ENCODE results near the gene PRG2. TPM values are rescaled to one million over a fixed set of nuclear protein-coding genes. Genes with fewer than 3 reads are reported as not detected.

The PRG2 gene
- total and polyA plus RNA-seq, 2 of the 13 experiments (the other 11 are each of a cell fraction or from before 2014, with no cell fraction given) = not detected

DNA sequence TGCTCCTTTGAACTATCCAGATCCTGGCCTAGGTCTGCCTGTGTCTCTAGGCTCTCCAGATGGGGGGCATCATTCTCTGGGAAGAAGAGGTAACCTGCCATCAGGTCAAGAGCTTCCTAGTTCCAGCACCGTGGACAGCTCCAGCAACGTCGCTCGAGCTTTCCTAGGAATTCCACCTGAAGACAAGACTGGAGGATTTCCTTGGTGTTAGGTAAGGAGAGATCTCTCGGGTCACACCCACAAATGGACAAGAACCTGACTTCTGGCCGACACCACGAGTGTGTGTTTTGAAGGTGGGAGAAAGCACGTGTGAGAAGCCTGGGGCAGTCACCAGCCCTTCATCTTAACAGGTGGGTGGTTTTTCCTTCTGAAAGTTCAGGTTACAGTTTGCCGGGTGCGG is 10.7 kb downstream of the PRG2 start (continued):
- peak; percentile 22; the same call in 1 of the 2 replicates for TF ChIP-seq RARA (CRISPR knock-in tag; IDR thresholded peaks at IDR 0.05)
- TF ChIP-seq TOE1 (CRISPR knock-in tag; IDR thresholded peaks at IDR 0.05) = no peak
- no peak for TF ChIP-seq HIVEP1 (CRISPR knock-in tag; IDR thresholded peaks at IDR 0.05)
- TF ChIP-seq, protein P1, sequence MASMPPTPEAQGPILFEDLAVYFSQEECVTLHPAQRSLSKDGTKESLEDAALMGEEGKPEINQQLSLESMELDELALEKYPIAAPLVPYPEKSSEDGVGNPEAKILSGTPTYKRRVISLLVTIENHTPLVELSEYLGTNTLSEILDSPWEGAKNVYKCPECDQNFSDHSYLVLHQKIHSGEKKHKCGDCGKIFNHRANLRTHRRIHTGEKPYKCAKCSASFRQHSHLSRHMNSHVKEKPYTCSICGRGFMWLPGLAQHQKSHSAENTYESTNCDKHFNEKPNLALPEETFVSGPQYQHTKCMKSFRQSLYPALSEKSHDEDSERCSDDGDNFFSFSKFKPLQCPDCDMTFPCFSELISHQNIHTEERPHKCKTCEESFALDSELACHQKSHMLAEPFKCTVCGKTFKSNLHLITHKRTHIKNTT (CRISPR knock-in tag; IDR thresholded peaks at IDR 0.05) = no peak
- TF ChIP-seq, protein P2, sequence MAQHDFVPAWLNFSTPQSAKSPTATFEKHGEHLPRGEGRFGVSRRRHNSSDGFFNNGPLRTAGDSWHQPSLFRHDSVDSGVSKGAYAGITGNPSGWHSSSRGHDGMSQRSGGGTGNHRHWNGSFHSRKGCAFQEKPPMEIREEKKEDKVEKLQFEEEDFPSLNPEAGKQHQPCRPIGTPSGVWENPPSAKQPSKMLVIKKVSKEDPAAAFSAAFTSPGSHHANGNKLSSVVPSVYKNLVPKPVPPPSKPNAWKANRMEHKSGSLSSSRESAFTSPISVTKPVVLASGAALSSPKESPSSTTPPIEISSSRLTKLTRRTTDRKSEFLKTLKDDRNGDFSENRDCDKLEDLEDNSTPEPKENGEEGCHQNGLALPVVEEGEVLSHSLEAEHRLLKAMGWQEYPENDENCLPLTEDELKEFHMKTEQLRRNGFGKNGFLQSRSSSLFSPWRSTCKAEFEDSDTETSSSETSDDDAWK (CRISPR knock-in tag; IDR thresholded peaks at IDR 0.05) = no peak
- TF ChIP-seq SIX1 (CRISPR knock-in tag; IDR thresholded peaks at IDR 0.05; ENCODE audit: borderline replicate concordance) = no peak
- TF ChIP-seq ZNF263 (CRISPR knock-in tag; IDR thresholded peaks at IDR 0.05) = no peak
- TF ChIP-seq EHMT2 (IDR thresholded peaks at IDR 0.05; ENCODE audit: borderline replicate concordance, low read depth, low read length) = peak; percentile 91
- no peak for TF ChIP-seq SALL2 (CRISPR knock-in tag; IDR thresholded peaks at IDR 0.05)
- no peak for TF ChIP-seq ZNF772 (CRISPR knock-in tag; IDR thresholded peaks at IDR 0.05)
- no peak for TF ChIP-seq TCF12 (IDR thresholded peaks at IDR 0.05)
- no peak for TF ChIP-seq TCF12 (CRISPR knock-in tag; IDR thresholded peaks at IDR 0.05)
- TF ChIP-seq ZNF766 (CRISPR knock-in tag; IDR thresholded peaks at IDR 0.05; ENCODE audit: borderline replicate concordance) = no peak
- no peak for TF ChIP-seq ZNF773 (CRISPR knock-in tag; IDR thresholded peaks at IDR 0.05; ENCODE audit: borderline replicate concordance)
- TF ChIP-seq, protein P3, sequence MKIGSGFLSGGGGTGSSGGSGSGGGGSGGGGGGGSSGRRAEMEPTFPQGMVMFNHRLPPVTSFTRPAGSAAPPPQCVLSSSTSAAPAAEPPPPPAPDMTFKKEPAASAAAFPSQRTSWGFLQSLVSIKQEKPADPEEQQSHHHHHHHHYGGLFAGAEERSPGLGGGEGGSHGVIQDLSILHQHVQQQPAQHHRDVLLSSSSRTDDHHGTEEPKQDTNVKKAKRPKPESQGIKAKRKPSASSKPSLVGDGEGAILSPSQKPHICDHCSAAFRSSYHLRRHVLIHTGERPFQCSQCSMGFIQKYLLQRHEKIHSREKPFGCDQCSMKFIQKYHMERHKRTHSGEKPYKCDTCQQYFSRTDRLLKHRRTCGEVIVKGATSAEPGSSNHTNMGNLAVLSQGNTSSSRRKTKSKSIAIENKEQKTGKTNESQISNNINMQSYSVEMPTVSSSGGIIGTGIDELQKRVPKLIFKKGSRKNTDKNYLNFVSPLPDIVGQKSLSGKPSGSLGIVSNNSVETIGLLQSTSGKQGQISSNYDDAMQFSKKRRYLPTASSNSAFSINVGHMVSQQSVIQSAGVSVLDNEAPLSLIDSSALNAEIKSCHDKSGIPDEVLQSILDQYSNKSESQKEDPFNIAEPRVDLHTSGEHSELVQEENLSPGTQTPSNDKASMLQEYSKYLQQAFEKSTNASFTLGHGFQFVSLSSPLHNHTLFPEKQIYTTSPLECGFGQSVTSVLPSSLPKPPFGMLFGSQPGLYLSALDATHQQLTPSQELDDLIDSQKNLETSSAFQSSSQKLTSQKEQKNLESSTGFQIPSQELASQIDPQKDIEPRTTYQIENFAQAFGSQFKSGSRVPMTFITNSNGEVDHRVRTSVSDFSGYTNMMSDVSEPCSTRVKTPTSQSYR (CRISPR knock-in tag; IDR thresholded peaks at IDR 0.05; ENCODE audit: borderline replicate concordance) = peak; percentile 27; the same call in 1 of the 2 replicates
- TF ChIP-seq PLRG1 (conservative IDR thresholded peaks at IDR 0.05) = no peak
- TF ChIP-seq RAD51 (IDR thresholded peaks at IDR 0.05; ENCODE audit: borderline replicate concordance) = no peak
- TF ChIP-seq SMAD9 (CRISPR knock-in tag; IDR thresholded peaks at IDR 0.05) = no peak
- TF ChIP-seq BORCS8-MEF2B (CRISPR knock-in tag; IDR thresholded peaks at IDR 0.05) = peak; percentile 35; the same call in 1 of the 2 replicates
- TF ChIP-seq, protein P4, sequence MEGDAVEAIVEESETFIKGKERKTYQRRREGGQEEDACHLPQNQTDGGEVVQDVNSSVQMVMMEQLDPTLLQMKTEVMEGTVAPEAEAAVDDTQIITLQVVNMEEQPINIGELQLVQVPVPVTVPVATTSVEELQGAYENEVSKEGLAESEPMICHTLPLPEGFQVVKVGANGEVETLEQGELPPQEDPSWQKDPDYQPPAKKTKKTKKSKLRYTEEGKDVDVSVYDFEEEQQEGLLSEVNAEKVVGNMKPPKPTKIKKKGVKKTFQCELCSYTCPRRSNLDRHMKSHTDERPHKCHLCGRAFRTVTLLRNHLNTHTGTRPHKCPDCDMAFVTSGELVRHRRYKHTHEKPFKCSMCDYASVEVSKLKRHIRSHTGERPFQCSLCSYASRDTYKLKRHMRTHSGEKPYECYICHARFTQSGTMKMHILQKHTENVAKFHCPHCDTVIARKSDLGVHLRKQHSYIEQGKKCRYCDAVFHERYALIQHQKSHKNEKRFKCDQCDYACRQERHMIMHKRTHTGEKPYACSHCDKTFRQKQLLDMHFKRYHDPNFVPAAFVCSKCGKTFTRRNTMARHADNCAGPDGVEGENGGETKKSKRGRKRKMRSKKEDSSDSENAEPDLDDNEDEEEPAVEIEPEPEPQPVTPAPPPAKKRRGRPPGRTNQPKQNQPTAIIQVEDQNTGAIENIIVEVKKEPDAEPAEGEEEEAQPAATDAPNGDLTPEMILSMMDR (CRISPR knock-in tag; IDR thresholded peaks at IDR 0.05) = no peak
- TF ChIP-seq, protein P5, sequence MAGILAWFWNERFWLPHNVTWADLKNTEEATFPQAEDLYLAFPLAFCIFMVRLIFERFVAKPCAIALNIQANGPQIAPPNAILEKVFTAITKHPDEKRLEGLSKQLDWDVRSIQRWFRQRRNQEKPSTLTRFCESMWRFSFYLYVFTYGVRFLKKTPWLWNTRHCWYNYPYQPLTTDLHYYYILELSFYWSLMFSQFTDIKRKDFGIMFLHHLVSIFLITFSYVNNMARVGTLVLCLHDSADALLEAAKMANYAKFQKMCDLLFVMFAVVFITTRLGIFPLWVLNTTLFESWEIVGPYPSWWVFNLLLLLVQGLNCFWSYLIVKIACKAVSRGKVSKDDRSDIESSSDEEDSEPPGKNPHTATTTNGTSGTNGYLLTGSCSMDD (CRISPR knock-in tag; IDR thresholded peaks at IDR 0.05) = no peak
- no peak for TF ChIP-seq BRD4 (CRISPR knock-in tag; IDR thresholded peaks at IDR 0.05)
